Smooth muscle cell (in vitro differentiated cells): ENCODE results near the gene FDPS. TPM values are rescaled to one million over a fixed set of nuclear protein-coding genes. Genes with fewer than 3 reads are reported as not detected.

Experiments
- DNase-seq: peaks from one replicate; lab custom pipeline; 2025; ENCODE audit not compliant: unreplicated experiment; lab: John Stamatoyannopoulos, UW
- H2AFZ ChIP-seq: fragments of 200-600 bp; sonication (generic); 2 replicates; pipeline ENCODE4 v1.6.0; 2016; ENCODE audit warnings: antibody characterized with exemption, low read depth, mild to moderate bottlenecking
- H3F3A ChIP-seq: fragments of 200-600 bp; sonication (generic); 2 replicates; pipeline ENCODE4 v1.6.0; 2017; ENCODE audit warnings: antibody characterized with exemption, low read depth
- H3K27ac ChIP-seq: fragments of 200-600 bp; sonication (generic); 2 replicates; pipeline ENCODE4 v1.5.1; 2016; ENCODE audit warnings: low read depth, mild to moderate bottlenecking
- H3K27me3 ChIP-seq: fragments of 200-600 bp; sonication (generic); 2 replicates; pipeline ENCODE4 v1.6.1; 2016; ENCODE audit warnings: low read depth, mild to moderate bottlenecking
- H3K36me3 ChIP-seq: fragments of 200-600 bp; sonication (generic); 2 replicates; pipeline ENCODE4 v1.5.1; 2016; ENCODE audit warnings: low read depth
- H3K4me1 ChIP-seq: fragments of 200-600 bp; sonication (generic); 2 replicates; pipeline ENCODE4 v1.5.1; 2016; ENCODE audit warnings: low read depth
- H3K4me2 ChIP-seq: fragments of 200-600 bp; sonication (generic); 2 replicates; pipeline ENCODE4 v1.6.0; 2016; ENCODE audit warnings: mild to moderate bottlenecking
- H3K4me3 ChIP-seq: fragments of 200-600 bp; sonication (generic); 2 replicates; pipeline ENCODE4 v1.5.1; 2016; ENCODE audit warnings: mild to moderate bottlenecking
- H3K79me2 ChIP-seq: fragments of 200-600 bp; sonication (generic); 2 replicates; pipeline ENCODE4 v1.6.0; 2016; ENCODE audit warnings: low read depth, mild to moderate bottlenecking
- H3K9ac ChIP-seq: fragments of 200-600 bp; sonication (generic); 2 replicates; pipeline ENCODE4 v1.6.0; 2016; ENCODE audit warnings: low read depth
- H3K9me3 ChIP-seq: fragments of 200-600 bp; sonication (generic); replicated peaks from 2 replicates; pipeline ENCODE4 v1.5.1; 2016; ENCODE audit warnings: low read depth
- H4K20me1 ChIP-seq: fragments of 200-600 bp; sonication (generic); 2 replicates; pipeline ENCODE4 v1.6.0; 2016; ENCODE audit warnings: low read depth
- CTCF ChIP-seq: fragments of 200-600 bp; sonication (generic); IDR thresholded peaks from 2 replicates; pipeline ENCODE4 v1.5.1; 2017; ENCODE audit warnings: borderline replicate concordance, mild to moderate bottlenecking, antibody characterized with exemption; ENCODE audit not compliant: insufficient read depth, poor library complexity, severe bottlenecking
- WGBS: methylation state at CpG from one replicate; pipeline ENCODE4 v1.1.7; 2016; ENCODE audit warnings: low lambda C conversion rate; 5-methylcytosine and 5-hydroxymethylcytosine counted together
- polyA plus RNA-seq: library from polyadenylated mRNA; unstranded; fragments of >200 nt; fragmentation: Nextera tagmentation; extraction: Ambion mirVana; gene quantifications from 2 replicates; pipeline ENCODE4 v1.2.1, GENCODE V29; 2016
- total RNA-seq: library from RNA; depleted of rRNA; stranded (reverse); fragments of >200 nt; gene quantifications from 2 replicates; pipeline ENCODE4 v1.2.3, GENCODE V29; 2014

The FDPS gene
- total and polyA plus RNA-seq, 2 experiments from 2014 or later, result 104 to 299 TPM

DNA sequence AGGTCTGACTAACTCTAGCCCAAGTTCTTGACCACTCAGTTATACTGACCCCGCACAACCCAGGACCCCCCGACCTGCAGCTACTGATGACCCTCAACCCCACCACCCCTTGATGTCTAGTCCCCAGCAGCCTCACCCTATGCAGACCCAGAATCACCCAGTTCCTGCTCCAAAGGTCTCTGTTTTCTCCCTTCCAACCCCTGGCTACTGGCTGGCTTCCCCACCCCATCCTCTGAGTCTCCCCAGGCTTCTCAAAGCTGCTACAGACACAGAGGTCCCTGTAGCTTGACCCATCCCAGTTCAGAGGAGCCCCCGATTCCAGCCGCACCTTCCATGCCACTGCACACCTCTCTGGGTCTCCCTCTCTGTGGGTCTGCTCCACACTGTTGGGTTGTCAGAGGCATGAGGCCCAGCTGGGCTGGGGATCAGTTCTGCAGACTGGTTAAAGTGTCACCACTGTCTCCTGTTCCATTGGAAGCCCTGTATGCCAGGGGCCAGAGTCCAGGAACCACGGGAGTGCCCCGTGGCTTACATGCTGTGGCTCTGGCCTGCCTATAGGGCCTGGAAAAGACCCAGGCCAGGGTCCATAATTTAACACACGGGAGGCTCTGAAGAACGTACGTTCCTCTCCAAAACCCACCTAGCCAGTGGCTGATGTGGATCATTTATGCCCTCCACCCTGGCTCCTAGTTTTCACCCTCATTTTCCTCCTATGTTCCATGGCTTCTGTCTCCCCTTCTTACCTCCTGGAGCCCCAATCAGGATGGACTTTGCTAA is 7.9 kb upstream of the FDPS start:
- H3K4me3 ChIP-seq, result no peak overlapping the region
- WGBS, result 94% methylated on average over 9 of the region's 9 CpGs
- no peaks in the 10 kb centered on the region for H3K4me1 ChIP-seq
- TF ChIP-seq CTCF, result no peak
- no peaks in the 10 kb centered on the region for H3K36me3 ChIP-seq
- no peaks in the 10 kb centered on the region for H3K79me2 ChIP-seq
- no peak overlapping the region for H3K9ac ChIP-seq
- H2AFZ ChIP-seq, result no peak overlapping the region
- no peaks in the 10 kb centered on the region for H3K9me3 ChIP-seq
- no peak overlapping the region for H3K27ac ChIP-seq
- H4K20me1 ChIP-seq, result no peaks in the 10 kb centered on the region
- H3F3A ChIP-seq, result no peaks in the 10 kb centered on the region
- H3K4me2 ChIP-seq, result no peak overlapping the region
- peaks cover 17% of the 10 kb centered on the region for H3K27me3 ChIP-seq
- no peak for DNase-seq

GRCh38 chr1:155301342-155301841 is 7.3 kb upstream of the FDPS start, which contains the start of gene PKLR:
PKLR (minus strand) TSS chr1:155301438; CDS start chr1:155301395, 43 bp downstream.
- no peaks in the 10 kb centered on the region for H3K4me1 ChIP-seq

DNA sequence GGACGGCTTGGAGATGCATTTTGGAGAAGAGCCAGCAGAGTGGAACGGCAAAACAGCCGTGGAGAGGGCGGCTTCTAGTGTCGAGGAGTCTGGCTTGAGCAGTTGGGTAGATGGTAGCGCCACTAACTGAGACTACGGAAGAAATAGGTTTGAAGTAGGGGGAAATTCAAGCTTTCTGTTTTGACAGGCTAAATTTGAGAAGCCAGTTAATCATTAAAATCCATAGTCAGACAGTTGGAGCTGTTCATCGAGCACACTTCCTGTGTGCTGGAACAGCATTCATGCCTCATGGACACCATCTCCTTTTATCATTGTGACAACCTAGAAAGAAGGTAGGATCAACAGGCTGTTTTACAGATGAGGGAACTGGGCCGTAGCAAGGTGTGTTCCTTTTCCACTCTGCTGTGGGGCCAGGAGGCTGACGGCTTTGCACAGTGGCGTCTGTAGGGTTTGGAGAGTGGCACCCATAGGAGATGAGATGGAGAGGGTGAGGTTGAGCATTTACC is 4.1 kb upstream of the FDPS start:
- Histone ChIP-seq H3K4me1 (peaks cover 1% of the 10 kb centered on the region), H3K4me2 (no peak overlapping the region), H3F3A (peaks cover 6% of the 10 kb centered on the region), H2AFZ (no peak overlapping the region), H3K27me3 (no peaks in the 10 kb centered on the region), H4K20me1 (no peaks in the 10 kb centered on the region), H3K27ac (no peak overlapping the region), H3K36me3 (no peaks in the 10 kb centered on the region), H3K4me3 (no peak overlapping the region), H3K79me2 (peaks cover 9% of the 10 kb centered on the region), H3K9ac (no peak overlapping the region), H3K9me3 (no peaks in the 10 kb centered on the region)
- no peak for DNase-seq
- WGBS, result 94% methylated on average over 11 of the region's 11 CpGs
- TF ChIP-seq CTCF, result no peak

More at GRCh38 chr1:155301342-155301841, 7.3 kb upstream of the FDPS start, which contains the start of gene PKLR:
- no peak within 1 kb of the TSS for H3K27ac ChIP-seq
- no peak within 1 kb of the TSS for H2AFZ ChIP-seq
- H3F3A ChIP-seq, result no peaks in the 10 kb centered on the region
- WGBS, result 89% methylated on average over 5 of the region's 5 CpGs
- H3K36me3 ChIP-seq, result no peaks in the 10 kb centered on the region
- no peaks in the 10 kb centered on the region for H3K9me3 ChIP-seq
- H3K27me3 ChIP-seq, result peaks cover 10% of the 10 kb centered on the region
- no peak for DNase-seq
- no peak within 1 kb of the TSS for H3K9ac ChIP-seq
- TF ChIP-seq CTCF, result no peak
- no peak within 1 kb of the TSS for H3K4me2 ChIP-seq
- no peaks in the 10 kb centered on the region for H4K20me1 ChIP-seq
- H3K4me3 ChIP-seq, result no peak within 1 kb of the TSS
- no peaks in the 10 kb centered on the region for H3K79me2 ChIP-seq
